Vagina (tissue), 2 donors: ENCODE measurements around the gene RCL1.
"Not testable (repeated sequence)": the region's sequence is repeated elsewhere in the genome, so short reads cannot be mapped to it uniquely, and the experiment has no call there.

Experiments
- CTCF ChIP-seq, 3 experiments: fragments of 450-650 bp in 2 of 3; fragments of 200-600 bp in 1 of 3; sonication (generic) in 1 of 3; IDR thresholded peaks; one replicate each; pipeline ENCODE4 v1.5.1; 2017 to 2019; ENCODE audit warnings: antibody characterized with exemption in 3 of 3, mild to moderate bottlenecking in 2 of 3, moderate library complexity in 2 of 3
- POLR2A ChIP-seq, 2 donors: fragments of 450-650 bp; IDR thresholded peaks; one replicate each; pipeline ENCODE4 v1.6.1; 2017; ENCODE audit warnings: antibody characterized with exemption in 2 of 2, mild to moderate bottlenecking in 2 of 2, moderate library complexity in 2 of 2
- POLR2AphosphoS5 ChIP-seq, 2 donors: sonication (generic); formaldehyde crosslinking; IDR thresholded peaks; one replicate each; pipeline ENCODE4 v1.9.0; 2017; ENCODE audit warnings: antibody characterized with exemption in 2 of 2, mild to moderate bottlenecking in 2 of 2, low read depth in 1 of 2; ENCODE audit not compliant: insufficient read depth in 1 of 2

- TF ChIP-seq POLR2AphosphoS5 (IDR thresholded peaks at IDR 0.05; ENCODE audit: insufficient read depth in 1 of 2, low read depth in 1 of 2); CTCF (IDR thresholded peaks at IDR 0.05); POLR2A (IDR thresholded peaks at IDR 0.05): not testable (repeated sequence)
Observed at GRCh38 chr9:4795108-4795507, 2.4 kb downstream of the RCL1 start.
